ENCODE measurements around the gene HOXA2. TPM values are rescaled to one million over a fixed set of nuclear protein-coding genes. Genes with fewer than 3 reads are reported as not detected.

HOXA2 gene
- total and polyA plus RNA-seq, 2 of the 13 experiments (the other 11 are each of a cell fraction or from before 2014, with no cell fraction given): 0.22 to 0.29 TPM

DNA sequence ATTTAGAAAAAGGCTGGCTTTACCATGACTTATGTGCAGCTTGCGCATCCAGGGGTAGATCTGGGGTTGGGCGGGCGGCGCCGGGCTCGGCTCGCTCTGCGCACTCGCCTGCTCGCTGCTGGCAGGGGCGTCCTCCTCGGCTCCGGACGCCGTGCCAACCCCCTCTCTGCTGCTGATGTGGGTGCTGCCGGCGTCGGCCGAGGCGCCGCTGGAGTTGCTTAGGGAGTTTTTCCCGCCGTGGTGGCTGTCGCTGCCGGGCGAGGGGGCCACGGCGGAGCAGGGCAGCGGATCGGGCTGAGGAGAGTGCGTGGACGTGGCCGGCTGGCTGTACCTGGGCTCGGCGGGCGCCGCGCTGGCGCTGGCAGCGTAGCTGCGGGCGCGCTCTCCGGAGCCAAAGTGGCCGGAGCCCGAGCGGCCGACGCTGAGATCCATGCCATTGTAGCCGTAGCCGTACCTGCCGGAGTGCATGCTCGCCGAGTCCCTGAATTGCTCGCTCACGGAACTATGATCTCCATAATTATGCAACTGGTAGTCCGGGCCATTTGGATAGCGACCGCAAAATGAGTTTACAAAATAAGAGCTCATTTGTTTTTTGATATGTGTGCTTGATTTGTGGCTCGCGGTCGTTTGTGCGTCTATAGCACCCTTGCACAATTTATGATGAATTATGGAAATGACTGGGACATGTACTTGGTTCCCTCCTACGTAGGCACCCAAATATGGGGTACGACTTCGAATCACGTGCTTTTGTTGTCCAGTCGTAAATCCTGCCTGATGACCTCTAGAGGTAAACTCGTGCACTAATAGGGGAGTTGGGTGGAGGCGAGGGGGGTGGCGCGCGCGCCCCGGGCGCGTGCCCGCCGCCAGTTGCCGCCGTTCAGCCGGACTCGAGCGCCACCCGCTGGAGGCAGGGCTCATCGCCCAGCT, 40.8 kb upstream of the HOXA2 start, which contains the start of gene HOXA5 (continued):
- TF ChIP-seq, protein P1, sequence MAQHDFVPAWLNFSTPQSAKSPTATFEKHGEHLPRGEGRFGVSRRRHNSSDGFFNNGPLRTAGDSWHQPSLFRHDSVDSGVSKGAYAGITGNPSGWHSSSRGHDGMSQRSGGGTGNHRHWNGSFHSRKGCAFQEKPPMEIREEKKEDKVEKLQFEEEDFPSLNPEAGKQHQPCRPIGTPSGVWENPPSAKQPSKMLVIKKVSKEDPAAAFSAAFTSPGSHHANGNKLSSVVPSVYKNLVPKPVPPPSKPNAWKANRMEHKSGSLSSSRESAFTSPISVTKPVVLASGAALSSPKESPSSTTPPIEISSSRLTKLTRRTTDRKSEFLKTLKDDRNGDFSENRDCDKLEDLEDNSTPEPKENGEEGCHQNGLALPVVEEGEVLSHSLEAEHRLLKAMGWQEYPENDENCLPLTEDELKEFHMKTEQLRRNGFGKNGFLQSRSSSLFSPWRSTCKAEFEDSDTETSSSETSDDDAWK (CRISPR knock-in tag; IDR thresholded peaks at IDR 0.05): no peak
- TF ChIP-seq CREB1 (IDR thresholded peaks at IDR 0.05): peak; percentile 26; the same call in 1 of the 2 replicates
- TF ChIP-seq CREB1 (CRISPR knock-in tag; IDR thresholded peaks at IDR 0.05): peak; percentile 52; the same call in 1 of the 2 replicates
- TF ChIP-seq ZFP37 (CRISPR knock-in tag; IDR thresholded peaks at IDR 0.05; ENCODE audit: borderline replicate concordance): no peak
- TF ChIP-seq, protein P2, sequence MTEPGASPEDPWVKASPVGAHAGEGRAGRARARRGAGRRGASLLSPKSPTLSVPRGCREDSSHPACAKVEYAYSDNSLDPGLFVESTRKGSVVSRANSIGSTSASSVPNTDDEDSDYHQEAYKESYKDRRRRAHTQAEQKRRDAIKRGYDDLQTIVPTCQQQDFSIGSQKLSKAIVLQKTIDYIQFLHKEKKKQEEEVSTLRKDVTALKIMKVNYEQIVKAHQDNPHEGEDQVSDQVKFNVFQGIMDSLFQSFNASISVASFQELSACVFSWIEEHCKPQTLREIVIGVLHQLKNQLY (CRISPR knock-in tag; IDR thresholded peaks at IDR 0.05): peak; percentile 52; the same call in 1 of the 2 replicates
- TF ChIP-seq SKI (IDR thresholded peaks at IDR 0.05; ENCODE audit: partially characterized antibody): peak; percentile 14
- no peak for TF ChIP-seq NFRKB (IDR thresholded peaks at IDR 0.05)
- no peak for TF ChIP-seq PCBP2 (optimal IDR thresholded peaks at IDR 0.05; ENCODE audit: low read depth, low read length, poor library complexity, severe bottlenecking)
- 0 out of 2 replicates have a peak, but pooled peaks have one; percentile 25 for TF ChIP-seq GFI1 (CRISPR knock-in tag; IDR thresholded peaks at IDR 0.05; ENCODE audit: borderline replicate concordance)
- peak; percentile 17; the same call in 1 of the 2 replicates for TF ChIP-seq MIXL1 (CRISPR knock-in tag; IDR thresholded peaks at IDR 0.05)
- TF ChIP-seq SAP130 (CRISPR knock-in tag; IDR thresholded peaks at IDR 0.05; ENCODE audit: low read depth): peak; percentile 58
- peak; percentile 14; the same call in 1 of the 2 replicates for TF ChIP-seq SMC3 (IDR thresholded peaks at IDR 0.05; ENCODE audit: low read length)
- 0 out of 2 replicates have a peak, but pooled peaks have one; percentile 45 for TF ChIP-seq ZFP91 (CRISPR knock-in tag; IDR thresholded peaks at IDR 0.05; ENCODE audit: borderline replicate concordance)
- TF ChIP-seq, protein P3, sequence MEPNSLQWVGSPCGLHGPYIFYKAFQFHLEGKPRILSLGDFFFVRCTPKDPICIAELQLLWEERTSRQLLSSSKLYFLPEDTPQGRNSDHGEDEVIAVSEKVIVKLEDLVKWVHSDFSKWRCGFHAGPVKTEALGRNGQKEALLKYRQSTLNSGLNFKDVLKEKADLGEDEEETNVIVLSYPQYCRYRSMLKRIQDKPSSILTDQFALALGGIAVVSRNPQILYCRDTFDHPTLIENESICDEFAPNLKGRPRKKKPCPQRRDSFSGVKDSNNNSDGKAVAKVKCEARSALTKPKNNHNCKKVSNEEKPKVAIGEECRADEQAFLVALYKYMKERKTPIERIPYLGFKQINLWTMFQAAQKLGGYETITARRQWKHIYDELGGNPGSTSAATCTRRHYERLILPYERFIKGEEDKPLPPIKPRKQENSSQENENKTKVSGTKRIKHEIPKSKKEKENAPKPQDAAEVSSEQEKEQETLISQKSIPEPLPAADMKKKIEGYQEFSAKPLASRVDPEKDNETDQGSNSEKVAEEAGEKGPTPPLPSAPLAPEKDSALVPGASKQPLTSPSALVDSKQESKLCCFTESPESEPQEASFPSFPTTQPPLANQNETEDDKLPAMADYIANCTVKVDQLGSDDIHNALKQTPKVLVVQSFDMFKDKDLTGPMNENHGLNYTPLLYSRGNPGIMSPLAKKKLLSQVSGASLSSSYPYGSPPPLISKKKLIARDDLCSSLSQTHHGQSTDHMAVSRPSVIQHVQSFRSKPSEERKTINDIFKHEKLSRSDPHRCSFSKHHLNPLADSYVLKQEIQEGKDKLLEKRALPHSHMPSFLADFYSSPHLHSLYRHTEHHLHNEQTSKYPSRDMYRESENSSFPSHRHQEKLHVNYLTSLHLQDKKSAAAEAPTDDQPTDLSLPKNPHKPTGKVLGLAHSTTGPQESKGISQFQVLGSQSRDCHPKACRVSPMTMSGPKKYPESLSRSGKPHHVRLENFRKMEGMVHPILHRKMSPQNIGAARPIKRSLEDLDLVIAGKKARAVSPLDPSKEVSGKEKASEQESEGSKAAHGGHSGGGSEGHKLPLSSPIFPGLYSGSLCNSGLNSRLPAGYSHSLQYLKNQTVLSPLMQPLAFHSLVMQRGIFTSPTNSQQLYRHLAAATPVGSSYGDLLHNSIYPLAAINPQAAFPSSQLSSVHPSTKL (CRISPR knock-in tag; IDR thresholded peaks at IDR 0.05): peak; percentile 45; the same call in 1 of the 2 replicates
- peak; percentile 25; the same call in 1 of the 2 replicates for TF ChIP-seq FOXA3 (CRISPR knock-in tag; IDR thresholded peaks at IDR 0.05)
- TF ChIP-seq, protein P4, sequence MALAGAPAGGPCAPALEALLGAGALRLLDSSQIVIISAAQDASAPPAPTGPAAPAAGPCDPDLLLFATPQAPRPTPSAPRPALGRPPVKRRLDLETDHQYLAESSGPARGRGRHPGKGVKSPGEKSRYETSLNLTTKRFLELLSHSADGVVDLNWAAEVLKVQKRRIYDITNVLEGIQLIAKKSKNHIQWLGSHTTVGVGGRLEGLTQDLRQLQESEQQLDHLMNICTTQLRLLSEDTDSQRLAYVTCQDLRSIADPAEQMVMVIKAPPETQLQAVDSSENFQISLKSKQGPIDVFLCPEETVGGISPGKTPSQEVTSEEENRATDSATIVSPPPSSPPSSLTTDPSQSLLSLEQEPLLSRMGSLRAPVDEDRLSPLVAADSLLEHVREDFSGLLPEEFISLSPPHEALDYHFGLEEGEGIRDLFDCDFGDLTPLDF (CRISPR knock-in tag; IDR thresholded peaks at IDR 0.05): 0 out of 2 replicates have a peak, but pooled peaks have one; percentile 9
- TF ChIP-seq ZNF33A (CRISPR knock-in tag; IDR thresholded peaks at IDR 0.05; ENCODE audit: borderline replicate concordance): no peak
- TF ChIP-seq TCF7L2 (IDR thresholded peaks at IDR 0.05; ENCODE audit: low read depth, low read length): no peak
- peak; percentile 37; the same call in 1 of the 2 replicates for TF ChIP-seq KMT2A (CRISPR knock-in tag; IDR thresholded peaks at IDR 0.05)

All from HepG2 (cell line).